HEK293 (cell line): Measurements from ENCODE around the gene PDE4A.
A peak's percentile ranks its signal among the peaks of the same experiment; 100 is the strongest.

Experiments used
- CTCF ChIA-PET: fragments of 350-600 bp; formaldehyde crosslinking; extraction: SDS; loops from one replicate; lab custom pipeline; 2021; ENCODE audit warnings: antibody characterized with exemption; lab: Yijun Ruan, JAX
- POLR2A ChIA-PET: fragments of 300-600 bp; formaldehyde crosslinking; extraction: SDS; loops from one replicate; lab custom pipeline; 2020; ENCODE audit warnings: antibody characterized with exemption, inconsistent platforms; lab: Yijun Ruan, JAX
- H3K27ac ChIP-seq: fragments of 200-500 bp; sonication (Bioruptor generic); 2 replicates; pipeline ENCODE4 v1.5.1; 2014; ENCODE audit warnings: low read depth, low read length, control low read depth, inconsistent platforms; ENCODE audit errors: extremely low read depth
- H3K36me3 ChIP-seq, 2 experiments: fragments of 200-500 bp in 1 of 2; sonication (Bioruptor generic) in 1 of 2; 1 replicate in 1 of 2; 2 replicates in 1 of 2; pipeline ENCODE4 v1.5.1; 2014 to 2017; ENCODE audit warnings: inconsistent platforms in 2 of 2, low read length in 2 of 2; ENCODE audit not compliant: control insufficient read depth in 2 of 2, insufficient read depth in 1 of 2
- H3K4me1 ChIP-seq: fragments of 200-500 bp; sonication (Bioruptor generic); 2 replicates; pipeline ENCODE4 v1.5.1; 2014; ENCODE audit warnings: mild to moderate bottlenecking, low read length, inconsistent platforms; ENCODE audit not compliant: control insufficient read depth, insufficient read depth
- H3K4me3 ChIP-seq: 2 replicates; pipeline ENCODE4 v1.5.1; 2011; ENCODE audit warnings: low read depth, mild to moderate bottlenecking, control low read depth, low read length, moderate library complexity
- H3K9me3 ChIP-seq: fragments of 200-500 bp; sonication (Bioruptor generic); 2 replicates; pipeline ENCODE4 v1.5.1; 2014; ENCODE audit warnings: low read depth, low read length, inconsistent platforms; ENCODE audit not compliant: control insufficient read depth, insufficient read depth
- GLI2 ChIP-seq: fragments of 450-650 bp; formaldehyde crosslinking; IDR thresholded peaks from 2 replicates; pipeline ENCODE4; 2017; ENCODE audit warnings: missing biosample characterization, missing genetic modification characterization, low read depth, borderline replicate concordance
- KLF10 ChIP-seq: fragments of 450-650 bp; IDR thresholded peaks from 2 replicates; pipeline ENCODE4 v1.5.1; 2018; ENCODE audit warnings: missing biosample characterization, mild to moderate bottlenecking, missing genetic modification characterization
- SCRT2 ChIP-seq: fragments of 450-650 bp; formaldehyde crosslinking; IDR thresholded peaks from 2 replicates; pipeline ENCODE4 v1.5.1; 2016; ENCODE audit warnings: missing biosample characterization, missing genetic modification characterization
- SP3 ChIP-seq: fragments of 450-650 bp; formaldehyde crosslinking; IDR thresholded peaks from 2 replicates; pipeline ENCODE4 v1.5.1; 2016; ENCODE audit warnings: missing biosample characterization, missing genetic modification characterization
- ZNF133 ChIP-seq: fragments of 450-650 bp; formaldehyde crosslinking; IDR thresholded peaks from 2 replicates; pipeline ENCODE4 v1.5.1; 2016; ENCODE audit warnings: missing biosample characterization, missing genetic modification characterization
- ZNF155 ChIP-seq: fragments of 450-650 bp; formaldehyde crosslinking; IDR thresholded peaks from 2 replicates; pipeline ENCODE4 v1.5.1; 2016; ENCODE audit warnings: missing biosample characterization, missing genetic modification characterization
- ZNF354C ChIP-seq: fragments of 450-650 bp; formaldehyde crosslinking; IDR thresholded peaks from 2 replicates; pipeline ENCODE4 v1.5.1; 2016; ENCODE audit warnings: missing biosample characterization, missing genetic modification characterization, low read depth, borderline replicate concordance
- ZNF596 ChIP-seq: fragments of 450-650 bp; IDR thresholded peaks from 2 replicates; pipeline ENCODE4 v1.5.0; 2018; ENCODE audit warnings: missing biosample characterization, mild to moderate bottlenecking, missing genetic modification characterization, moderate library complexity
- ZNF701 ChIP-seq: fragments of 450-650 bp; formaldehyde crosslinking; IDR thresholded peaks from 2 replicates; pipeline ENCODE4 v1.5.1; 2016; ENCODE audit warnings: missing biosample characterization, missing genetic modification characterization
- ZNF768 ChIP-seq: fragments of 450-650 bp; formaldehyde crosslinking; IDR thresholded peaks from 2 replicates; pipeline ENCODE4 v1.5.1; 2018; ENCODE audit warnings: missing biosample characterization, mild to moderate bottlenecking, missing genetic modification characterization
- TF ChIP-seq, protein P1 (sequence below): fragments of 450-650 bp; formaldehyde crosslinking; IDR thresholded peaks from 2 replicates; pipeline ENCODE4 v1.5.1; 2016; ENCODE audit warnings: missing biosample characterization, missing genetic modification characterization, low read depth
- TF ChIP-seq, protein P2 (sequence below): fragments of 450-650 bp; formaldehyde crosslinking; IDR thresholded peaks from 2 replicates; pipeline ENCODE4 v1.5.1; 2016; ENCODE audit warnings: missing biosample characterization, missing genetic modification characterization
- TF ChIP-seq, protein P3 (sequence below): fragments of 450-650 bp; formaldehyde crosslinking; IDR thresholded peaks from 2 replicates; pipeline ENCODE4 v1.5.1; 2017; ENCODE audit warnings: missing biosample characterization, missing genetic modification characterization
- TF ChIP-seq, protein P4 (sequence below): fragments of 450-650 bp; formaldehyde crosslinking; IDR thresholded peaks from 2 replicates; pipeline ENCODE4 v1.5.1; 2016; ENCODE audit warnings: missing biosample characterization, missing genetic modification characterization

Gene PDE4A

DNA sequence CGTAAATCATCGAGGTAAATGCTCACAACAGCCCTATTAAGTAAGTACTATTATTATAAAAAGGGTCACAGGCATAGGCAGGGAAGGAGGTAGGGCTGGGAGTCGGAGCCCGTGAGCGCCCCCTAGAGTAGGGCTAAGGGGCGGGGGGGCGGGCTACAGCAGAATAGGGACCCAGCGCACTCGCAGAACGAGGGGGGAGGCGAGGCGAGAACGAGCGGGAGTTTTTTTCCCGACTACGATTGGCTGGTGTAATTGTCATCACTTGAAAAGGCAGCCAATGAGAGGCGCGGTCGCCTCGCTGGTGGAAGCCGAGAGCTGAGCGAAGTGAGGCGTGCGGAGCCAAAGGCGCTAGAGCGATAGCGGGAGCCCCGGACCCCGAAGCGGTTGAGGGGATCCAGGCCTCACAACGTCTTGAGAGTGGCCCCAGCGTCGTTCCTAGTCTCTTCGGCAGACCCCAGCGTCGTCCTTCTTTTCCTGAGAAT lies 58.6 kb downstream of the PDE4A start:
- Histone ChIP-seq H3K36me3 (no peaks in the 10 kb centered on the region), H3K9me3 (no peaks in the 10 kb centered on the region), H3K4me3 (no peak overlapping the region), H3K27ac (no peak overlapping the region), H3K4me1 (no peaks in the 10 kb centered on the region)
- ChIA-PET POLR2A (interaction anchor here (0.7 to 1.0 kb wide), 2 partner anchors 10 to 17 kb away, joined by 3 read pairs; no protein-coding TSS in a partner anchor), CTCF (interaction anchor here (0.6 to 2.5 kb wide), 28 partner anchors 8 to 427 kb away, joined by 3 to 14 read pairs (median 3); partner anchors contain the start of gene CDC37)
- TF ChIP-seq, protein P1, sequence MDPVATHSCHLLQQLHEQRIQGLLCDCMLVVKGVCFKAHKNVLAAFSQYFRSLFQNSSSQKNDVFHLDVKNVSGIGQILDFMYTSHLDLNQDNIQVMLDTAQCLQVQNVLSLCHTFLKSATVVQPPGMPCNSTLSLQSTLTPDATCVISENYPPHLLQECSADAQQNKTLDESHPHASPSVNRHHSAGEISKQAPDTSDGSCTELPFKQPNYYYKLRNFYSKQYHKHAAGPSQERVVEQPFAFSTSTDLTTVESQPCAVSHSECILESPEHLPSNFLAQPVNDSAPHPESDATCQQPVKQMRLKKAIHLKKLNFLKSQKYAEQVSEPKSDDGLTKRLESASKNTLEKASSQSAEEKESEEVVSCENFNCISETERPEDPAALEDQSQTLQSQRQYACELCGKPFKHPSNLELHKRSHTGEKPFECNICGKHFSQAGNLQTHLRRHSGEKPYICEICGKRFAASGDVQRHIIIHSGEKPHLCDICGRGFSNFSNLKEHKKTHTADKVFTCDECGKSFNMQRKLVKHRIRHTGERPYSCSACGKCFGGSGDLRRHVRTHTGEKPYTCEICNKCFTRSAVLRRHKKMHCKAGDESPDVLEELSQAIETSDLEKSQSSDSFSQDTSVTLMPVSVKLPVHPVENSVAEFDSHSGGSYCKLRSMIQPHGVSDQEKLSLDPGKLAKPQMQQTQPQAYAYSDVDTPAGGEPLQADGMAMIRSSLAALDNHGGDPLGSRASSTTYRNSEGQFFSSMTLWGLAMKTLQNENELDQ: no peak
- TF ChIP-seq ZNF133 (tag by site-specific recombination) (no peak), ZNF596 (tag by site-specific recombination) (peak; percentile 75), ZNF701 (tag by site-specific recombination) (no peak), GLI2 (tag by site-specific recombination) (no peak), SP3 (tag by site-specific recombination) (no peak), ZNF768 (no peak), ZNF354C (tag by site-specific recombination) (no peak), KLF10 (tag by site-specific recombination) (no peak)
- TF ChIP-seq, protein P2, sequence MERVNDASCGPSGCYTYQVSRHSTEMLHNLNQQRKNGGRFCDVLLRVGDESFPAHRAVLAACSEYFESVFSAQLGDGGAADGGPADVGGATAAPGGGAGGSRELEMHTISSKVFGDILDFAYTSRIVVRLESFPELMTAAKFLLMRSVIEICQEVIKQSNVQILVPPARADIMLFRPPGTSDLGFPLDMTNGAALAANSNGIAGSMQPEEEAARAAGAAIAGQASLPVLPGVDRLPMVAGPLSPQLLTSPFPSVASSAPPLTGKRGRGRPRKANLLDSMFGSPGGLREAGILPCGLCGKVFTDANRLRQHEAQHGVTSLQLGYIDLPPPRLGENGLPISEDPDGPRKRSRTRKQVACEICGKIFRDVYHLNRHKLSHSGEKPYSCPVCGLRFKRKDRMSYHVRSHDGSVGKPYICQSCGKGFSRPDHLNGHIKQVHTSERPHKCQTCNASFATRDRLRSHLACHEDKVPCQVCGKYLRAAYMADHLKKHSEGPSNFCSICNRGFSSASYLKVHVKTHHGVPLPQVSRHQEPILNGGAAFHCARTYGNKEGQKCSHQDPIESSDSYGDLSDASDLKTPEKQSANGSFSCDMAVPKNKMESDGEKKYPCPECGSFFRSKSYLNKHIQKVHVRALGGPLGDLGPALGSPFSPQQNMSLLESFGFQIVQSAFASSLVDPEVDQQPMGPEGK (tag by site-specific recombination): peak; percentile 13; the same call in 1 of the 2 replicates
- TF ChIP-seq, protein P3, sequence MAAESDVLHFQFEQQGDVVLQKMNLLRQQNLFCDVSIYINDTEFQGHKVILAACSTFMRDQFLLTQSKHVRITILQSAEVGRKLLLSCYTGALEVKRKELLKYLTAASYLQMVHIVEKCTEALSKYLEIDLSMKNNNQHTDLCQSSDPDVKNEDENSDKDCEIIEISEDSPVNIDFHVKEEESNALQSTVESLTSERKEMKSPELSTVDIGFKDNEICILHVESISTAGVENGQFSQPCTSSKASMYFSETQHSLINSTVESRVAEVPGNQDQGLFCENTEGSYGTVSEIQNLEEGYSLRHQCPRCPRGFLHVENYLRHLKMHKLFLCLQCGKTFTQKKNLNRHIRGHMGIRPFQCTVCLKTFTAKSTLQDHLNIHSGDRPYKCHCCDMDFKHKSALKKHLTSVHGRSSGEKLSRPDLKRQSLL (tag by site-specific recombination): no peak
- TF ChIP-seq, protein P4, sequence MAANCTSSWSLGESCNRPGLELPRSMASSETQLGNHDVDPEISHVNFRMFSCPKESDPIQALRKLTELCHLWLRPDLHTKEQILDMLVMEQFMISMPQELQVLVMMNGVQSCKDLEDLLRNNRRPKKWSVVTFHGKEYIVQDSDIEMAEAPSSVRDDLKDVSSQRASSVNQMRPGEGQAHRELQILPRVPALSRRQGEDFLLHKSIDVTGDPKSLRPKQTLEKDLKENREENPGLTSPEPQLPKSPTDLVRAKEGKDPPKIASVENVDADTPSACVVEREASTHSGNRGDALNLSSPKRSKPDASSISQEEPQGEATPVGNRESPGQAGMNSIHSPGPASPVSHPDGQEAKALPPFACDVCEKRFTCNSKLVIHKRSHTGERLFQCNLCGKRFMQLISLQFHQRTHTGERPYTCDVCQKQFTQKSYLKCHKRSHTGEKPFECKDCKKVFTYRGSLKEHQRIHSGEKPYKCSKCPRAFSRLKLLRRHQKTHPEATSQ (tag by site-specific recombination): no peak

GRCh38 chr19:10486551-10486950 lies 66.2 kb downstream of the PDE4A start:
- no peak overlapping the region for H3K27ac ChIP-seq
- POLR2A ChIA-PET: no interaction called here
- TF ChIP-seq SCRT2: 0 out of 2 replicates have a peak, but pooled peaks have one; percentile 19
- TF ChIP-seq ZNF155 (tag by site-specific recombination): no peak
- TF ChIP-seq KLF10 (tag by site-specific recombination): no peak
- TF ChIP-seq, all 188 proteins: peak for 1
- H3K4me1 ChIP-seq: no peaks in the 10 kb centered on the region
- H3K4me3 ChIP-seq: no peak overlapping the region
- CTCF ChIA-PET: interaction anchor here (0.6 to 1.0 kb wide), 3 partner anchors 10 to 48 kb away, joined by 3 to 4 read pairs (median 3); no protein-coding TSS in a partner anchor
- peaks cover 9 to 53% of the 10 kb centered on the region in 2 experiments; a peak in 2 of 3 replicates for H3K36me3 ChIP-seq
- no peaks in the 10 kb centered on the region for H3K9me3 ChIP-seq
